Measurements from ENCODE around the gene FANK1.

Gene FANK1

GRCh38 chr10:126043389-126043788 lies 147.0 kb downstream of the FANK1 start:
- no peak for ATAC-seq
- TF ChIP-seq TOX (CRISPR knock-in tag; IDR thresholded peaks at IDR 0.05; ENCODE audit: borderline replicate concordance) (no peak), ZFP3 (CRISPR knock-in tag; IDR thresholded peaks at IDR 0.05) (no peak), POU6F1 (CRISPR knock-in tag; IDR thresholded peaks at IDR 0.05; ENCODE audit: borderline replicate concordance, low read depth) (no peak), CSDC2 (CRISPR knock-in tag; IDR thresholded peaks at IDR 0.05) (no peak), PPARA (CRISPR knock-in tag; IDR thresholded peaks at IDR 0.05; ENCODE audit: borderline replicate concordance) (no peak), ZFP30 (CRISPR knock-in tag; IDR thresholded peaks at IDR 0.05) (no peak), RARB (CRISPR knock-in tag; IDR thresholded peaks at IDR 0.05) (no peak), TSHZ2 (CRISPR knock-in tag; IDR thresholded peaks at IDR 0.05) (no peak), ISL1 (CRISPR knock-in tag; IDR thresholded peaks at IDR 0.05) (no peak), ARNTL (CRISPR knock-in tag; IDR thresholded peaks at IDR 0.05; ENCODE audit: borderline replicate concordance, low read depth) (no peak), BACH2 (CRISPR knock-in tag; IDR thresholded peaks at IDR 0.05; ENCODE audit: borderline replicate concordance) (no peak), GLIS3 (CRISPR knock-in tag; IDR thresholded peaks at IDR 0.05) (no peak), ZNF70 (CRISPR knock-in tag; IDR thresholded peaks at IDR 0.05) (no peak)

- TF ChIP-seq POU6F1 (CRISPR knock-in tag; IDR thresholded peaks at IDR 0.05; ENCODE audit: borderline replicate concordance, low read depth): no peak
- no peak for TF ChIP-seq ZC3H10 (CRISPR knock-in tag; IDR thresholded peaks at IDR 0.05)
- no peak for TF ChIP-seq CSDC2 (CRISPR knock-in tag; IDR thresholded peaks at IDR 0.05)
- no peak for TF ChIP-seq ZNF565 (CRISPR knock-in tag; conservative IDR thresholded peaks at IDR 0.05; ENCODE audit: low read depth)
- no peak for TF ChIP-seq OSR1 (CRISPR knock-in tag; IDR thresholded peaks at IDR 0.05)
- no peak for TF ChIP-seq GLIS3 (CRISPR knock-in tag; IDR thresholded peaks at IDR 0.05)
- no peak for TF ChIP-seq PATZ1 (CRISPR knock-in tag; IDR thresholded peaks at IDR 0.05; ENCODE audit: borderline replicate concordance)
- TF ChIP-seq SNAI2 (CRISPR knock-in tag; IDR thresholded peaks at IDR 0.05): no peak
- TF ChIP-seq, protein P1, sequence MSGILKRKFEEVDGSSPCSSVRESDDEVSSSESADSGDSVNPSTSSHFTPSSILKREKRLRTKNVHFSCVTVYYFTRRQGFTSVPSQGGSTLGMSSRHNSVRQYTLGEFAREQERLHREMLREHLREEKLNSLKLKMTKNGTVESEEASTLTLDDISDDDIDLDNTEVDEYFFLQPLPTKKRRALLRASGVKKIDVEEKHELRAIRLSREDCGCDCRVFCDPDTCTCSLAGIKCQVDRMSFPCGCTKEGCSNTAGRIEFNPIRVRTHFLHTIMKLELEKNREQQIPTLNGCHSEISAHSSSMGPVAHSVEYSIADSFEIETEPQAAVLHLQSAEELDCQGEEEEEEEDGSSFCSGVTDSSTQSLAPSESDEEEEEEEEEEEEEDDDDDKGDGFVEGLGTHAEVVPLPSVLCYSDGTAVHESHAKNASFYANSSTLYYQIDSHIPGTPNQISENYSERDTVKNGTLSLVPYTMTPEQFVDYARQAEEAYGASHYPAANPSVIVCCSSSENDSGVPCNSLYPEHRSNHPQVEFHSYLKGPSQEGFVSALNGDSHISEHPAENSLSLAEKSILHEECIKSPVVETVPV (CRISPR knock-in tag; IDR thresholded peaks at IDR 0.05): no peak
- no peak for TF ChIP-seq ZFP3 (CRISPR knock-in tag; IDR thresholded peaks at IDR 0.05)
- ATAC-seq: no peak
Observed at GRCh38 chr10:126045861-126046260, 149.5 kb downstream of the FANK1 start.

- no peak for ATAC-seq
- TF ChIP-seq SNAI2 (CRISPR knock-in tag; IDR thresholded peaks at IDR 0.05) (no peak), OSR1 (CRISPR knock-in tag; IDR thresholded peaks at IDR 0.05) (no peak), PPARA (CRISPR knock-in tag; IDR thresholded peaks at IDR 0.05; ENCODE audit: borderline replicate concordance) (no peak), BACH2 (CRISPR knock-in tag; IDR thresholded peaks at IDR 0.05; ENCODE audit: borderline replicate concordance) (no peak), ZNF70 (CRISPR knock-in tag; IDR thresholded peaks at IDR 0.05) (no peak), ZFP3 (CRISPR knock-in tag; IDR thresholded peaks at IDR 0.05) (no peak), ZNF8 (CRISPR knock-in tag; IDR thresholded peaks at IDR 0.05) (no peak), ARNTL (CRISPR knock-in tag; IDR thresholded peaks at IDR 0.05; ENCODE audit: borderline replicate concordance, low read depth) (no peak), TOX (CRISPR knock-in tag; IDR thresholded peaks at IDR 0.05; ENCODE audit: borderline replicate concordance) (no peak), CSDC2 (CRISPR knock-in tag; IDR thresholded peaks at IDR 0.05) (no peak), PATZ1 (CRISPR knock-in tag; IDR thresholded peaks at IDR 0.05; ENCODE audit: borderline replicate concordance) (no peak), ZC3H10 (CRISPR knock-in tag; IDR thresholded peaks at IDR 0.05) (no peak), GLIS3 (CRISPR knock-in tag; IDR thresholded peaks at IDR 0.05) (no peak), POU6F1 (CRISPR knock-in tag; IDR thresholded peaks at IDR 0.05; ENCODE audit: borderline replicate concordance, low read depth) (no peak), ZNF565 (CRISPR knock-in tag; conservative IDR thresholded peaks at IDR 0.05; ENCODE audit: low read depth) (no peak)
- TF ChIP-seq, protein P2, sequence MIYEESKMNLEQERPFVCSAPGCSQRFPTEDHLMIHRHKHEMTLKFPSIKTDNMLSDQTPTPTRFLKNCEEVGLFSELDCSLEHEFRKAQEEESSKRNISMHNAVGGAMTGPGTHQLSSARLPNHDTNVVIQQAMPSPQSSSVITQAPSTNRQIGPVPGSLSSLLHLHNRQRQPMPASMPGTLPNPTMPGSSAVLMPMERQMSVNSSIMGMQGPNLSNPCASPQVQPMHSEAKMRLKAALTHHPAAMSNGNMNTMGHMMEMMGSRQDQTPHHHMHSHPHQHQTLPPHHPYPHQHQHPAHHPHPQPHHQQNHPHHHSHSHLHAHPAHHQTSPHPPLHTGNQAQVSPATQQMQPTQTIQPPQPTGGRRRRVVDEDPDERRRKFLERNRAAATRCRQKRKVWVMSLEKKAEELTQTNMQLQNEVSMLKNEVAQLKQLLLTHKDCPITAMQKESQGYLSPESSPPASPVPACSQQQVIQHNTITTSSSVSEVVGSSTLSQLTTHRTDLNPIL (CRISPR knock-in tag; IDR thresholded peaks at IDR 0.05; ENCODE audit: low read depth): no peak
Observed at GRCh38 chr10:126046831-126047230, 150.5 kb downstream of the FANK1 start.

Measured in SK-N-SH treated with all-trans-retinoic acid at 6 μM for 48 hours (cell line).